GM06990 (cell line): ENCODE data around the gene NLRP9.

ENCODE experiments used
- DNase-seq: peaks from one replicate; pipeline ENCODE4 v3.0.0-alpha.2; 2011; ENCODE audit not compliant: insufficient read length; ENCODE audit errors: extremely low read depth
- H3K27me3 ChIP-seq: replicated peaks from 2 replicates; pipeline ENCODE4 v1.6.0; 2011; ENCODE audit warnings: low read length; ENCODE audit not compliant: control insufficient read depth, insufficient read depth
- H3K36me3 ChIP-seq: 2 replicates; pipeline ENCODE4 v1.5.1; 2011; ENCODE audit warnings: low read length; ENCODE audit not compliant: control insufficient read depth, insufficient read depth
- H3K4me3 ChIP-seq: replicated peaks from 2 replicates; pipeline ENCODE4 v1.5.1; 2011; ENCODE audit warnings: low read depth, mild to moderate bottlenecking, control low read depth, low read length
- TF ChIP-seq, protein P1 (sequence below): IDR thresholded peaks from 2 replicates; pipeline ENCODE4 v1.5.1; 2011; ENCODE audit warnings: low read length, control low read depth, mild to moderate bottlenecking, inconsistent platforms; ENCODE audit not compliant: insufficient read depth, poor library complexity, severe bottlenecking

NLRP9 gene

DNA sequence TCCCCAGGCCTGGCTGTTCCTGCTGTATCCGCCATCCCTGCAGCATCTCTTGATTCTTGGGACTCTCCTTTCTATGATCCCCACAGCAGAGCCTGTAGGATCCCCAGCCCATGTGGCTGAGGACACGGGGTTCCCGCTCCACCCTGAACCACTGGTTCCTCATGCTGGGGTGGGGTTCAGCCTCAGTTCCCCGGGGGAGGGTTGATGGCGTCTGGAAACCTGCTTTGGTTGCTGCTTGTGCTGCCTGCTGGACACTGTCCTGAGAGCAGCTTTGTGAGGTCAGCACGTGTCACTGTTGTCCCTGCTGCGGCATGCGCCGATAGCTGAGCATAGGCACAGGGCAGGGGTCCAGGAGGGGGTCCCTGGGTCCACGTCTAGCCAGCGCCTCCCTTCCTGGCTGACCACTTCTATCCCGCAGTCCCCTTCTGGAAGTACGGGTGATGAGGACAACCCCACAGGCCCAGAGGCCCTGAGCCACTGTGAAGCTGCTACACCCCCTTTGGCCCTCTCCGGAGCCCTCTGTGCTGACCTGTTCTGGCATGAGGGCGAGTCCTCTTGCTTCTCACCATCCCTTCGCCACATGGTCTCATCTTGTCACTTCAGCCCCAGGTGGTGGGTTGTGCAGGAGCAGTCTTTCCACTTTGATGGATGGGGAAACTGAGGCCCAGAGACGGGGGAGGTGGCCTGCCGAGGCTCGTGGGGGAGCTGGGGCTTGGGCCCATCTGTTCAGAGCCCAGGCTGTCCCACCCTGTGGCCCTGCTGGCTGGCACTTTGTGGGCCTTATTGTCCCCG lies 57.7 kb downstream of the NLRP9 start:
- Histone ChIP-seq H3K4me3 (no peak overlapping the region), H3K27me3 (no peaks in the 10 kb centered on the region), H3K36me3 (peaks cover 39% of the 10 kb centered on the region)
- TF ChIP-seq, protein P1, sequence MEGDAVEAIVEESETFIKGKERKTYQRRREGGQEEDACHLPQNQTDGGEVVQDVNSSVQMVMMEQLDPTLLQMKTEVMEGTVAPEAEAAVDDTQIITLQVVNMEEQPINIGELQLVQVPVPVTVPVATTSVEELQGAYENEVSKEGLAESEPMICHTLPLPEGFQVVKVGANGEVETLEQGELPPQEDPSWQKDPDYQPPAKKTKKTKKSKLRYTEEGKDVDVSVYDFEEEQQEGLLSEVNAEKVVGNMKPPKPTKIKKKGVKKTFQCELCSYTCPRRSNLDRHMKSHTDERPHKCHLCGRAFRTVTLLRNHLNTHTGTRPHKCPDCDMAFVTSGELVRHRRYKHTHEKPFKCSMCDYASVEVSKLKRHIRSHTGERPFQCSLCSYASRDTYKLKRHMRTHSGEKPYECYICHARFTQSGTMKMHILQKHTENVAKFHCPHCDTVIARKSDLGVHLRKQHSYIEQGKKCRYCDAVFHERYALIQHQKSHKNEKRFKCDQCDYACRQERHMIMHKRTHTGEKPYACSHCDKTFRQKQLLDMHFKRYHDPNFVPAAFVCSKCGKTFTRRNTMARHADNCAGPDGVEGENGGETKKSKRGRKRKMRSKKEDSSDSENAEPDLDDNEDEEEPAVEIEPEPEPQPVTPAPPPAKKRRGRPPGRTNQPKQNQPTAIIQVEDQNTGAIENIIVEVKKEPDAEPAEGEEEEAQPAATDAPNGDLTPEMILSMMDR, result no peak
- no peak for DNase-seq

DNA sequence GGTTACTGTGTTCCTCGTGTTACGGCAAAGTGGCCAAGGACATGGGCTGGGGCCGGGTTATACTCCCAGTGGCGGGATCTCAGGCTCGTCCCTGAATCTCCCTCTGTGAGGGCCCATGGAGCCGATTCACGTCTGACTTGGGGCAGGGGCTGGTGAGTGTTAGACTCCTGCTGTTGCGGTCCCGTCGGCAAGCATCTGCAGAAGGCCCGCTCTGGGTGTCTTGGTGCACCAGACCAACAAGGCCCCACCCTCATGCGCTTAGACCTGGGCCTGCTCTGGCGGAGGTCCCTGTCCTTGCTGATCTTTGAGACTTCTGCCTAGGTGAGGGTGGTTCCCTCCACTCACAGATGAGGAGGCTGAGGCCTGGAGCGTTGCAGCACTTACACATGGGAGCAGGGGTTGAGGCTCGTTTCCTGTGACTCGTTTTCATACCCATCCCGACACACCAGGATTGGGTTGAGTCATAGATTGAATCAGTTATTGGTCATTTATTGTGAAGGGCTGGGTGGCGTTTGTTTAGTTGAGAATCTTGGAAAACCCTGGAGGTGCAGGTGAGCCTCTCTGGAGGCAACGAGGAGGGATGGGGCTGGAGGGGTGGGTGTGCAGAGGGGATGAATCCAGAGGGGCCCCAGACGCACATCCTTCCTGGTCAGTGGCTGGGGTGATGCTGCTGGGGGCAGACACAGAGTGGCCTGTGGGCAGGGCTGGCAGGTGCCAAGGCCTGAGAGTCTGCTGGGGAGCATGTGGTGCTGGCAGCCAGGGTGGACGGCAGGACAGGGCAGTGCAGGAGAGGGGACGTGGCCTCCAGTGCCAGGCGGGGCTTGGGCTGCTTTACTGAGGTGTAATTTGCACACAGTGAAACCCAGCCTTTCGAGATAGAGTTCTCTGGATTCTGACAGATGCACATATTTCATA lies 58.6 kb downstream of the NLRP9 start:
- TF ChIP-seq, protein P1, result no peak
- DNase-seq, result peak; percentile 17
- H3K27me3 ChIP-seq, result no peaks in the 10 kb centered on the region
- peaks cover 30% of the 10 kb centered on the region for H3K36me3 ChIP-seq
- H3K4me3 ChIP-seq, result no peak overlapping the region

DNA sequence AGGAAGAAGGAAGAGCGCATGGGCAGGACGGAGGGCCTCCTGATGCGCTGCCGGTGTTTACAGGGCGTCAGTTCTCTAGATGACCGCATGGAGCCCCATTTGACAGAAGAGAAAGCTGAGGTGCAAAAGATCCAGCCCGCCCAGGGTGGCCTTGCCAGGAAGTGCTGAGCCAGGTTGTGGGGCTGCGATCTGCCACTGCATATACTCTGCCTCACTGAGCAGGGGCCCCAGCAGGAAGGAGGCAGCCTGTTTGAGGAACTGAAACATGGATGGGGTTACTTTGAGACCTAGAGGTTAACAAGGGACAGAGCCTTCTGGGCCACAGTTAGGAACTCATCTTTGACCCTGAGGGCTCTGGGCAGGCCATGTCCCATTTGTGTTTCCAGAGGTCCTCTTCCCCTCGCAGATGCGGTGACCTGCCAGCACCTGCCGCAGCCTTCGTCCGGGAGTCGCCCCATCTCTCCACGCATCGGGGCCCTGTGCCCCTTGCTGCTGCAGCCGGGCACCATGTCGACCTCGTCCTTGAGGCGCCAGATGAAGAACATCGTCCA lies 60.0 kb downstream of the NLRP9 start:
- TF ChIP-seq, protein P1, result peak; percentile 51
- Histone ChIP-seq H3K4me3 (peak overlapping the region; percentile 93), H3K36me3 (peaks cover 28% of the 10 kb centered on the region), H3K27me3 (no peaks in the 10 kb centered on the region)
- DNase-seq, result peak; percentile 87

DNA sequence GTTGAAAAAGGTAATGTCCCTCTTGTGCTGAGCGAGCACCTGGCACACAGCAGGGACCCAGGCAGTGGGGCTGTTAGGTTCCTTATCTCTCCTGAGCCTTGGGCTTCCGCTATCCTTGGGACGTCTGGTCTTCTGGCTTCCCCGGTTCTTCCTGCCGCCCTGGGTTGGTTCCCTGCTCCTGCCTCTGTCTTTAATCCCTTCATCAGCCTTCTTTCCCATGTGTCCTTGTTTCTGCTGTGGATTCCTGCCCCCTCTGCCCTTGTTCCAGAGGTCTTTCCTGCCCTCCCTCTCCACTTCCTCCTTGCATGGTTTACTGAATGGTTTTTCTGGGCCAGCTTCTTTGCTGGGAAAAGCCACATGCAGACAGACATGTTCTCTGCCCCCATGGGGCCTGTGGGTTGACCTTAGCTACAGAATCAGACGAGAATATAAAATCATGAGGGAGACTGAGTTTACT lies 60.6 kb downstream of the NLRP9 start:
- H3K36me3 ChIP-seq, result peaks cover 28% of the 10 kb centered on the region
- peak overlapping the region; percentile 93 for H3K4me3 ChIP-seq
- DNase-seq, result peak; percentile 11

DNA sequence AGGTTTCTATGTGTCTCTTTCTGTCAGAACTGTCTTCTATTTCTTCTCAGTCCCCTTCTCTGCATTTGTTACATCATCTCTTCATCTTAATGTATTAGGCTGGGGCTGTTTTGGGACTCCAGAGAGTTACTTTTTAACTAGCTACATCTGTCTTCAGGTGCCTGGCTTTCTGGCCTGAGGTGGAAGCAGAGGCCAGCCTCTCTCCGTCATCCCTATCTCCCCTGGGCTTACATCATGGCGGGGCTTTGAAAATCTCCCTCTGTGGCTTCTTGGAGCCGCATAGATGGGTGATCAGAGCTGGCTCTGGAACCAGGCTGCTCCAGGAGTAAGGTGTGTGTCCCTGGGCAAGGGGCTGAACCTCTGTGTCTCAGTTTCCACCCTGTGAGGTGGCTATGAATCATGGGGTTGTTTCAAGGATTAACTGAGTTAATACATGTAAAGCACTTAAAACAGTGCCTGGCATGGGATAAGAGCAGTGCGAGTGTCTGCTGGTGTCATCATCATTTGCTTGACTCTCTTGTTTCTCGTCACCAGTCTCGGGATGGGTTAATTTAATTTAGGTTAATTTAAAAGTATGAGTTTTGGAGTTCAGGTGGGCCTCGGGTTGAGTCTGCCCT lies 61.2 kb downstream of the NLRP9 start:
- Histone ChIP-seq H3K27me3 (no peaks in the 10 kb centered on the region), H3K36me3 (peaks cover 27% of the 10 kb centered on the region), H3K4me3 (peak overlapping the region; percentile 93)
- no peak for DNase-seq
- TF ChIP-seq, protein P1, result no peak

More for the DNA sequence above, 60.6 kb downstream of the NLRP9 start:
- H3K27me3 ChIP-seq, result no peaks in the 10 kb centered on the region
- TF ChIP-seq, protein P1, result no peak
